Sciatic nerve (tissue), 2 donors: Measurements from ENCODE around the gene MCTS1. TPM values are rescaled to one million over a fixed set of nuclear protein-coding genes. Genes with fewer than 3 reads are reported as not detected.
"Not testable (repeated sequence)": the region's sequence is repeated elsewhere in the genome, so short reads cannot be mapped to it uniquely, and the experiment has no call there.

ENCODE experiments used
- ATAC-seq: fragments of 200-7000 bp; cut with Tn5 transposase; one replicate; pipeline ENCODE4 v1.9.1; 2020; ENCODE audit warnings: mild to moderate bottlenecking, moderate library complexity
- DNase-seq: peaks from one replicate; pipeline ENCODE4 v3.0.0-alpha.2; 2020; ENCODE audit warnings: low spot score
- intact Hi-C: fragments of 100-400 bp; cut with DNase I; formaldehyde crosslinking; loops from one replicate; pipeline ENCODE4 v1.14.2; 2022
- total RNA-seq: library from RNA; stranded (reverse); fragmentation: NEBNext Ultra II Directional; extraction: Animal tissue kit (Norgen Biotek cat#: 25700); gene quantifications from one replicate; pipeline ENCODE4 v1.2.1, GENCODE V29; 2021
- donor health status: DM: no; HTN: no; CAD: no.
- donor health status: DM: no; HTN: no; CAD: no.

MCTS1 gene, protein sequence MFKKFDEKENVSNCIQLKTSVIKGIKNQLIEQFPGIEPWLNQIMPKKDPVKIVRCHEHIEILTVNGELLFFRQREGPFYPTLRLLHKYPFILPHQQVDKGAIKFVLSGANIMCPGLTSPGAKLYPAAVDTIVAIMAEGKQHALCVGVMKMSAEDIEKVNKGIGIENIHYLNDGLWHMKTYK
- total RNA-seq, result 28.7 TPM

GRCh38 chrX:120603707-120604360 is at the start of gene MCTS1:
MCTS1 (plus strand) TSS chrX:120604101; CDS start chrX:120604237, 136 bp downstream.
- peak; percentile 83 for DNase-seq
- peak; percentile 96 for ATAC-seq
- intact Hi-C loops, result no loop called here

GRCh38 chrX:120556251-120556650 is 47.6 kb upstream of the MCTS1 start:
- intact Hi-C loops, result no loop called here
- no peak for DNase-seq
- ATAC-seq, result no peak

GRCh38 chrX:120559804-120560203 is 44.1 kb upstream of the MCTS1 start:
- DNase-seq (no peak), ATAC-seq (no peak)
- intact Hi-C loops, result no loop called here

DNA sequence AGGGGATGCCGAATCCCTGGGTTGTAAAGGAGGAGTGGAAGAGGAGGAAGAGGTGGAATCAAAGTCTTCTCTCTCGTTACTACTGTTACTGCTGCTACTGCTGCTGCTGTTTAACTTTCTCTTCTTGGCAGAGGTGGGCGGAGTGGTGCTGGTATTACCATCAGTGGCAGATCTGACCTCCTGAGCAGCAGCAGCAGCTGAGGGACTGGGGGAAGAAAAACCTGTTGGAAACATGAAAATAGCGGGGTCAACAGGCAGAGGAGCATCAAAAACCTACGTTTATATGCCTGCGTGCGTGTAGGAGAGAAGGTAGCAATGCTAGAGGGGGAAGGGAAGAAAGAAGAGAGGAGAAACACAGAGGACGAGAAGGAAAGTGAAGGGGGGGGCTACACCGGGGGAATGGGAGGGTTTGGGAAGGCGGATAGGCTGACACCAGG is 43.5 kb upstream of the MCTS1 start:
- peak; percentile 60 for DNase-seq
- intact Hi-C loops, result no loop called here
- ATAC-seq, result peak; percentile 73

- intact Hi-C loops, result no loop called here
- peak; percentile 98 for ATAC-seq
- DNase-seq, result peak; percentile 95
Observed at GRCh38 chrX:120560842-120561633, 42.9 kb upstream of the MCTS1 start, which contains the start of gene CUL4B. CUL4B (minus strand) TSS chrX:120560962; CDS start chrX:120560638, 324 bp downstream.

DNA sequence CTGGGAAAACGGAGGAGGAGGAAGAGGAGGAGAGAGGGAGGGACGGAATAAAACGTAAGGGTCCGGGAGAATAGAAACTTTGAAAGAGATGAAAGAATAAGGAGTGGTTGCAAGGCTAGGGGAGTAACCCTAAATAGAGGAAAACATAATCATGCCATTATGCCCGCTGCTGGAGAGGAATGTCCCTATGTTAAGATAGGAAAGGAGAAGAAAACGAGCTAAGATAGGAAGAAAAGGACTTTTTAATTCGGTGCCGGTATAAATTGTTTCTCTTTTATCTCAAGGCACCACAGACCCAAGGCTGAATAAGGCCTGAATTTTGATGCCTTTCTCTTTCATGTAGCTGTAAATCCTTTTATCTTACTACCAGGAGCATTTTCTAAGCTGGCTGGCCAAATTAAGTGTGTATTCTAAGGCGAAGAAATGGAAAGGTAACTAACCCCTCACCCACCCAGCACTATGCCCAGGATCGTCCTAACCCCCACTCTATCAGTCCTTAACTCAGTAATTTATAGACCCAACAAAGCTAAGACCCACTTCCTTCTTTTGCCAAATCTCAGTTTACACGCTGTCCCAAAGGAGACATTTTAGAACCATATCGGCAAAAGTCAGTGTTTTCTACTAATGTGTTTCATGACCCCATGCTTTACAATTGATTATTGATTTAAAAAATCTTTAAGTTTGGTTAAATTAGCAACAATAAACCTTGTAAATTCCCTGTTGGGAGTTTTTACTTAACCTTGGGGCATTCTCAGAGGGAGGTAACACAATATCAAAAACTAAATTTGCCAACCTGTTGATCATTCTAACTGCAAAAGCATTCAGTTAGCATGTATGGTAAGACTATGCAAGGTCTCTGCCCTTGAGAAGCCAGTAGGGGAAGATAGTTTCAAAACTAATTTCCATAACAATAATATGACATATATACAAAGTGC is 42.0 kb upstream of the MCTS1 start:
- DNase-seq (no peak), ATAC-seq (no peak)
- intact Hi-C loops, result no loop called here

GRCh38 chrX:120562569-120562926 is 41.4 kb upstream of the MCTS1 start:
- no peak for DNase-seq
- ATAC-seq, result no peak
- intact Hi-C loops, result no loop called here

GRCh38 chrX:120564925-120565324 is 39.0 kb upstream of the MCTS1 start:
- ATAC-seq, result no peak
- DNase-seq, result no peak
- intact Hi-C loops, result no loop called here

- no peak for DNase-seq
- intact Hi-C loops, result no loop called here
- no peak for ATAC-seq
Observed at GRCh38 chrX:120566817-120567216, 37.1 kb upstream of the MCTS1 start.

GRCh38 chrX:120568035-120568434 is 35.9 kb upstream of the MCTS1 start:
- ATAC-seq (no peak), DNase-seq (no peak)
- intact Hi-C loops, result no loop called here

- intact Hi-C loops, result no loop called here
- ATAC-seq (no peak), DNase-seq (no peak)
Observed at GRCh38 chrX:120568609-120569008, 35.3 kb upstream of the MCTS1 start.

DNA sequence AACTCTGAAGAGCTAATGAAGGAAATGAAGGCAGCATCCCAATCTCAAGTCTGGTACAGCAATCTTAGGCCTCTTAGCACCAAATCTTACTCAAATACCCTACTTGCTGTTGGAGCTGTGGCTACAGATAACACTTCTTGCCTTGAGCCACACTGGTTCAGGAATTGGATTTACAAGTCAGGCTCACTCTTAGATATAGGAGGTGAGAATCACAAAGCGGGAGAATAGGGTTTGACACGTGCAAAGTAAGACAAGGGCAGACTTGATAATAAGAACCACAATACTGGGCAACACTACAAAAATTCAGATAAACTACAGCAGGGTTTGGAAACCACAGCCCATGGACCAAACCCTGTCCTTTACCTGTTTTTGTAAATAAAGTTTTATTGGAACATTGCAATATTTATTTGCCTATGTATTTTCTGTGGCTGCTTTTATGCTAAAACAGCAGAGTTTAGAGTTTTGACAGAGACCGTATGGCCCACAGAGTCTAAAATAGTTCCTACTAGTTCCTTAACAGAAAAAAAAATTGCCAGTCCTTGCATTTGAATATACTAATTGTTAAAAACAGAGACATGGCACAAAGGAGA is 33.8 kb upstream of the MCTS1 start:
- no peak for ATAC-seq
- intact Hi-C loops, result no loop called here
- no peak for DNase-seq

GRCh38 chrX:120573806-120574205 is 30.1 kb upstream of the MCTS1 start:
- intact Hi-C loops, result not testable (repeated sequence)

GRCh38 chrX:120575379-120576114 is 28.4 kb upstream of the MCTS1 start:
- intact Hi-C loops, result no loop called here
- ATAC-seq (no peak), DNase-seq (no peak)

More at GRCh38 chrX:120573806-120574205, 30.1 kb upstream of the MCTS1 start:
- ATAC-seq, DNase-seq: not testable (repeated sequence)

- no peak for ATAC-seq
- no peak for DNase-seq
- intact Hi-C loops, result no loop called here
Observed at GRCh38 chrX:120585702-120586101, 18.2 kb upstream of the MCTS1 start.

DNA sequence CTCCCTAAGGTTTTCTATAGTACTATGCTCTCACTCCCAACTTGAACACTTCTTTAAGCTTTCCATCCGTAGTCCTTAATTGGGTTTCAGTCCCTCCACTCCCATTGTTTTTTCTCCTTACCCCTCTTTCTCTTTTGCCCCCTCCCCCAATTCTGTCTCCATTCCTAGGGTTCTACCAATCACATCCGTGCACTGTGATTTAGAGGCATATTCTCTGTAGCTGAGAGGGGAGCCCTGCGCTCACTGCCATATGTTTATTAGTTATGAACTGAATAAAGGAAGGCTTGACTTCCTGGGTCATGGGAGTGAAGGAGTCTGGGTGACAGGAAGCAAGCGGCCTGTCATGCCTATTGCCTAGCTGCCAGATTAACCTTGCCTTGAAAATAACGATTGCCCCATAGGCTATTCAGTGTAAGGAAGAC is 471 bp downstream of the MCTS1 start:
- intact Hi-C loops, result no loop called here
- DNase-seq (no peak), ATAC-seq (peak; percentile 70)

- DNase-seq (no peak), ATAC-seq (no peak)
- intact Hi-C loops, result no loop called here
Observed at GRCh38 chrX:120612086-120612485, 8.2 kb downstream of the MCTS1 start.

DNA sequence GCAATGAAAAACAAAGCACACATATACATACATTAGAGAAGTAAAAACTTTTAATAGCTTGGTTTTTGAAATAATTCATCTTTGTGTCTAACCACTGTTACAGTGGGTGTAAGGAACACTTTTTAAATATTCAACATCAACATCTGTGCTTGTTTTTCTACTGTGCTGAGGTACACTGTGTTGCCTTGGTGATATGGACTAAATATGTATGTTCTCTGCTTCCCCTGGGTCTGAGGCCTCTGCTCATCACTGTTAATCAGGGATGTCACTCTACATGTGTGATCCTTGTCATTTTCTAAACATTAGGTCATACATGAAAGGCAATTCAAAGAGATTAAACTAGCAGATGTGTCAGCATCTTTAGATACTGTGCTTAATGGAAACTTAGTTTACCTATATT is 10.9 kb downstream of the MCTS1 start:
- ATAC-seq (no peak), DNase-seq (no peak)
- intact Hi-C loops, result no loop called here
